ENCODE measurements around the gene RAB7A. TPM values are rescaled to one million over a fixed set of nuclear protein-coding genes. Genes with fewer than 3 reads are reported as not detected.

The RAB7A gene
- total and polyA plus RNA-seq, 2 of the 4 experiments (the other 2 are of a cell fraction) = 57.0 to 240 TPM

DNA sequence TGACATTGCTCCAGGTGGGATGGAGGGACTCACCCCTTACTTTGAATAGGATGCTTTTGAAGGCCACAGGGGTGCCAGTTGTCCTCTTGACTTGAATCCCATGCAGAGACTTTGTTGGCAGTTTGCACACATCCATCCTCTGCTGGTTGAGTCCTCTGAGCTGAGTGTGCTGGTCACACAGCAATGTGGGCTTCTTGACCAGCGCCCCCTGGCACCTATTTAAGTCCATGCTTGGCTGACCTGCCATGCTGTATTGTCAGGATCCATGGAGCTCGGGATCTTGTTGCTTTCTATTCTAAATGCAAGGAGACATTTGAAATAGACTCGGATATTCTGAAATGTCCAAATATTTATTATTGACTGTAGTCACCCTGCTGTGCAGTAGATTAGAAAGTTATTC is 19.8 kb downstream of the RAB7A start:
- H2BK120ac ChIP-seq (ENCODE audit: low read depth, low read length) = no peak overlapping the region
- no peak overlapping the region for H4K8ac ChIP-seq (ENCODE audit: low read depth in 2 of 2, low read length in 2 of 2)
- dilution Hi-C loops (cut with HindIII; ENCODE audit: low sequenced_read_pairs, unreplicated experiment) = no loop called here
- 100% methylated on average over 1 of the region's 3 CpGs; no CpG with 5 or more reads in 1 of the 2 experiments for WGBS, 2 experiments (ENCODE audit: extremely low coverage in 2 of 2, insufficient read length in 1 of 2)
- H2AK9ac ChIP-seq (replicated peaks; ENCODE audit: low read depth, low read length, poor library complexity) = no peak overlapping the region
- H3K27me3 ChIP-seq (ENCODE audit: control insufficient read depth, insufficient read depth, low read length) = no peaks in the 10 kb centered on the region
- DNase-seq (no peak), ATAC-seq (ENCODE audit: low read depth) (no peak)
- no peak overlapping the region for H3K18ac ChIP-seq (ENCODE audit: low read depth, low read length)
- H2AFZ ChIP-seq (replicated peaks; ENCODE audit: low read length, poor library complexity) = no peak overlapping the region
- TF ChIP-seq USF2 (IDR thresholded peaks at IDR 0.05; ENCODE audit: low read depth, low read length) = no peak
- no peak for TF ChIP-seq RFX5 (IDR thresholded peaks at IDR 0.05; ENCODE audit: low read depth, low read length)
- no peak for TF ChIP-seq MXI1 (IDR thresholded peaks at IDR 0.05; ENCODE audit: borderline replicate concordance, low read depth, low read length)
- TF ChIP-seq SMC3 (IDR thresholded peaks at IDR 0.05; ENCODE audit: low read depth, low read length) = no peak
- no peak for TF ChIP-seq FOS (IDR thresholded peaks at IDR 0.05; ENCODE audit: low read depth, low read length)
- TF ChIP-seq, protein P1, sequence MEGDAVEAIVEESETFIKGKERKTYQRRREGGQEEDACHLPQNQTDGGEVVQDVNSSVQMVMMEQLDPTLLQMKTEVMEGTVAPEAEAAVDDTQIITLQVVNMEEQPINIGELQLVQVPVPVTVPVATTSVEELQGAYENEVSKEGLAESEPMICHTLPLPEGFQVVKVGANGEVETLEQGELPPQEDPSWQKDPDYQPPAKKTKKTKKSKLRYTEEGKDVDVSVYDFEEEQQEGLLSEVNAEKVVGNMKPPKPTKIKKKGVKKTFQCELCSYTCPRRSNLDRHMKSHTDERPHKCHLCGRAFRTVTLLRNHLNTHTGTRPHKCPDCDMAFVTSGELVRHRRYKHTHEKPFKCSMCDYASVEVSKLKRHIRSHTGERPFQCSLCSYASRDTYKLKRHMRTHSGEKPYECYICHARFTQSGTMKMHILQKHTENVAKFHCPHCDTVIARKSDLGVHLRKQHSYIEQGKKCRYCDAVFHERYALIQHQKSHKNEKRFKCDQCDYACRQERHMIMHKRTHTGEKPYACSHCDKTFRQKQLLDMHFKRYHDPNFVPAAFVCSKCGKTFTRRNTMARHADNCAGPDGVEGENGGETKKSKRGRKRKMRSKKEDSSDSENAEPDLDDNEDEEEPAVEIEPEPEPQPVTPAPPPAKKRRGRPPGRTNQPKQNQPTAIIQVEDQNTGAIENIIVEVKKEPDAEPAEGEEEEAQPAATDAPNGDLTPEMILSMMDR (conservative IDR thresholded peaks at IDR 0.05; ENCODE audit: low read depth, low read length) = 0 out of 2 replicates have a peak, but pooled peaks have one; percentile 1
- no peak for TF ChIP-seq BHLHE40 (IDR thresholded peaks at IDR 0.05; ENCODE audit: low read depth, low read length)
- H2BK15ac ChIP-seq (ENCODE audit: low read depth, low read length) = no peak overlapping the region
- no peak overlapping the region for H3K4me2 ChIP-seq (ENCODE audit: low read depth, low read length)
- peaks cover 20% of the 10 kb centered on the region for H3K36me3 ChIP-seq (ENCODE audit: control insufficient read depth, insufficient read depth, low read length)
- H2BK20ac ChIP-seq (ENCODE audit: low read depth, low read length) = no peak overlapping the region
- H3K79me1 ChIP-seq (ENCODE audit: low read depth in 1 of 2, low read length in 2 of 2) = peaks cover 6 to 67% of the 10 kb centered on the region in 2 experiments; a peak in 3 of 4 replicates
- peaks cover 17% of the 10 kb centered on the region; the same call in 1 of the 2 replicates for H3K9me1 ChIP-seq (ENCODE audit: insufficient read depth, low read length)
- POLR2A ChIA-PET (ENCODE audit: unreplicated experiment) = no interaction called here
- intact Hi-C loops (cut with micrococcal nuclease) = no loop called here
- peaks cover 3% of the 10 kb centered on the region for H3K9me3 ChIP-seq (ENCODE audit: control insufficient read depth, insufficient read depth, low read length)
- H4K20me1 ChIP-seq (ENCODE audit: insufficient read depth, low read length) = peaks cover 94% of the 10 kb centered on the region
- no peak overlapping the region for H4K91ac ChIP-seq (ENCODE audit: insufficient read depth, low read depth, low read length)
- no TSS peak for BruUV-seq (replicated peaks)
- no peak overlapping the region for H3K4ac ChIP-seq (ENCODE audit: low read depth, low read length)
- H3K56ac ChIP-seq (ENCODE audit: extremely low read depth, insufficient read depth, low read length) = no peak overlapping the region
- peaks cover 5% of the 10 kb centered on the region for H3K4me1 ChIP-seq (ENCODE audit: control insufficient read depth, insufficient read depth, low read length)
- H4K5ac ChIP-seq (ENCODE audit: low read depth, low read length) = no peak overlapping the region
- no peak overlapping the region for H2AK5ac ChIP-seq (ENCODE audit: low read depth, low read length)
- no peak overlapping the region for H3K27ac ChIP-seq (ENCODE audit: insufficient read depth, low read length)
- in situ Hi-C loops (cut with MboI; ENCODE audit: low sequenced_read_pairs) = no loop called here
- no peak overlapping the region for H3K14ac ChIP-seq (replicated peaks; ENCODE audit: low read depth, low read length)
- H3K4me3 ChIP-seq (ENCODE audit: insufficient read depth, low read depth, low read length) = no peak overlapping the region
- CTCF ChIA-PET = interaction anchor here (0.6 to 1.6 kb wide), 6 partner anchors 9 to 127 kb away, joined by 3 to 6 read pairs (median 3); no protein-coding TSS in a partner anchor
- no peak overlapping the region for H2BK5ac ChIP-seq (ENCODE audit: low read depth, low read length, poor library complexity, severe bottlenecking)
- no peak overlapping the region for H3K23ac ChIP-seq (ENCODE audit: low read depth, low read length)
- H3K9ac ChIP-seq (ENCODE audit: low read depth, low read length) = no peak overlapping the region
